BE2C (cell line): Measurements from ENCODE around the gene MACF1.

Experiments used
- DNase-seq: peaks from one replicate; pipeline ENCODE4 v3.0.0-alpha.2; 2020
- H3K27me3 ChIP-seq: fragments of 250-450 bp; sonication (Bioruptor Pico); 2 replicates; pipeline ENCODE4 v1.5.1; 2020; ENCODE audit warnings: mild to moderate bottlenecking
- H3K36me3 ChIP-seq: fragments of 250-450 bp; sonication (Bioruptor Pico); 2 replicates; pipeline ENCODE4 v1.5.1; 2020; ENCODE audit warnings: mild to moderate bottlenecking
- H3K4me1 ChIP-seq: fragments of 250-450 bp; sonication (Bioruptor Pico); 2 replicates; pipeline ENCODE4 v1.5.1; 2020
- H3K4me3 ChIP-seq: 2 replicates; pipeline ENCODE4 v1.5.1; 2011; ENCODE audit warnings: low read depth, low read length
- H3K9me3 ChIP-seq: fragments of 250-450 bp; sonication (Bioruptor Pico); 2 replicates; pipeline ENCODE4 v1.5.1; 2020
- CTCF ChIP-seq: IDR thresholded peaks from 2 replicates; pipeline ENCODE4 v1.5.1; 2012; ENCODE audit warnings: mild to moderate bottlenecking, low read depth, low read length

MACF1 gene

GRCh38 chr1:39178541-39179431 lies 25.7 kb upstream of the MACF1 start:
- Histone ChIP-seq H3K4me1 (no peaks in the 10 kb centered on the region; the same call in 1 of the 2 replicates), H3K9me3 (no peaks in the 10 kb centered on the region), H3K36me3 (no peaks in the 10 kb centered on the region), H3K4me3 (no peak overlapping the region), H3K27me3 (no peaks in the 10 kb centered on the region)
- TF ChIP-seq CTCF: no peak
- no peak for DNase-seq

GRCh38 chr1:39181311-39181710 lies 23.2 kb upstream of the MACF1 start:
- Histone ChIP-seq H3K27me3 (no peaks in the 10 kb centered on the region), H3K4me3 (no peak overlapping the region), H3K36me3 (no peaks in the 10 kb centered on the region), H3K9me3 (no peaks in the 10 kb centered on the region), H3K4me1 (no peaks in the 10 kb centered on the region; the same call in 1 of the 2 replicates)
- TF ChIP-seq CTCF: no peak
- DNase-seq: no peak

- H3K4me1 ChIP-seq: no peaks in the 10 kb centered on the region; the same call in 1 of the 2 replicates
- TF ChIP-seq CTCF: no peak
- no peak for DNase-seq
- no peak overlapping the region for H3K4me3 ChIP-seq
- no peaks in the 10 kb centered on the region for H3K9me3 ChIP-seq
- H3K27me3 ChIP-seq: no peaks in the 10 kb centered on the region
- H3K36me3 ChIP-seq: no peaks in the 10 kb centered on the region
Measured at GRCh38 chr1:39182804-39183203, 21.7 kb upstream of the MACF1 start.

GRCh38 chr1:39183503-39184353 lies 20.8 kb upstream of the MACF1 start:
- 0 out of 2 replicates have a peak, but pooled peaks have one; percentile 20 for TF ChIP-seq CTCF
- Histone ChIP-seq H3K27me3 (no peaks in the 10 kb centered on the region), H3K4me3 (no peak overlapping the region), H3K4me1 (no peaks in the 10 kb centered on the region; the same call in 1 of the 2 replicates), H3K36me3 (no peaks in the 10 kb centered on the region), H3K9me3 (no peaks in the 10 kb centered on the region)
- peak; percentile 31 for DNase-seq

GRCh38 chr1:39184354-39184818 lies 20.1 kb upstream of the MACF1 start:
- Histone ChIP-seq H3K4me3 (no peak overlapping the region), H3K36me3 (no peaks in the 10 kb centered on the region), H3K27me3 (no peaks in the 10 kb centered on the region), H3K9me3 (no peaks in the 10 kb centered on the region), H3K4me1 (no peaks in the 10 kb centered on the region; the same call in 1 of the 2 replicates)
- no peak for TF ChIP-seq CTCF
- no peak for DNase-seq
